COR-L47 (cell line): ENCODE measurements around the gene CNNM3.
A peak's percentile ranks its signal among the peaks of the same experiment; 100 is the strongest.

Experiments used
- DNase-seq: peaks from one replicate; lab custom pipeline; 2025; lab: John Stamatoyannopoulos, UW

CNNM3 gene

DNA sequence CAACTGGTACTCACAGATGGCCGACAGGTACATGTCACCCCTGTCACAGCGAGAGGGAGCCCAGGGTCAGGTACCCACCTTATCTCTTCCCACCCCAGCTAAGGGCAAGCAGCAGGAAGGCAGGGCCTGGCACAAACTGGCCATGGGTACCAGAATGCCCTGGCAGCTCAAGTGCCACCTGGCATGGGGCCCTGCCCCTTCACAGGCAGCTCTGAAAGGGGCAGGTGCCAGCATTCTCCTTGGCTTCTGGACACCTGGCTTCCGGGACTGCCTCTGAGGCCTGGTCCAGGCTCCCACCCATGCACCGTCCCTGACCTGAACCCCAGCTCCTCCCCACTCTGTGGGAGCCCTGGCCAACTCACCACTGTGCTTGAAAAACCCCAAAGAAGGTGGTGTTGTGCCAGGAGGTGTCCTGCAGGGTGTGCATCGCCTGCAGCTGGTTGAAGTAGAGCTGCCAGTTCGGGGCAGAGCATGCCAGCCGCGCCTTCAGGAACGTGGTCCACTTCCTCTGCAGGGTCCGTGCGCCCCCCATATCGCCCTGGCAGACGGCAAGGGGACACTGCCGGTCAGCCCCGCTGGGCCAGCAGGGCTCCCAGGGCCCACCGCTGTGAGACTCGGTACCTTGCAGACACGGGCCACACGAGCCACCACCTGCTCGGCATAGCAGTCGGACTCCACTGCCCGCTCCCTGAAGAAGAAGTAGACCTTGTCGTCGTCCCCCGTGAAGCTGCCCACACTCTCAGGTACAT is 48.4 kb downstream of the CNNM3 start:
- DNase-seq = no peak

DNA sequence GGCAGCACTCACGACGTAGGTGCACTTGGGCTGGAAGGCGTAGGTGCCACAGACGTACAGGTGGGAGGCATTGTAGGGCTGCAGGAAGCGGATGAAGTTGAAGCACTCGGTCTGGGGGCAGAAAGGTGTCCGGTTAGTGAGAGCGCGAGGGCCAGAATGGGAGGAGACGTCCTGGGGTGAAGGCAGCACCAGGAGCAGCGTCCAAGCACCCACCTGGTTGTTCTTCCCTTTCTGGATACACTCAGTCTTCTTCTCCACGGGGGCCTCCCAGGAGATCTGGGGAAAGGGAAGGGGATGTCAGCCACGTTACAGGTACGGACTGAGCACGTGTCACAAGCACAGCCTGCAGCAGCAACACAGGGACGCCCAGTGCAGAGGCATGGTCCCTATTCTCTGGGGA is 49.6 kb downstream of the CNNM3 start:
- DNase-seq = no peak

GRCh38 chr2:96866149-96866548 is 50.1 kb downstream of the CNNM3 start:
- no peak for DNase-seq

GRCh38 chr2:96866586-96866985 is 50.5 kb downstream of the CNNM3 start:
- DNase-seq = no peak

DNA sequence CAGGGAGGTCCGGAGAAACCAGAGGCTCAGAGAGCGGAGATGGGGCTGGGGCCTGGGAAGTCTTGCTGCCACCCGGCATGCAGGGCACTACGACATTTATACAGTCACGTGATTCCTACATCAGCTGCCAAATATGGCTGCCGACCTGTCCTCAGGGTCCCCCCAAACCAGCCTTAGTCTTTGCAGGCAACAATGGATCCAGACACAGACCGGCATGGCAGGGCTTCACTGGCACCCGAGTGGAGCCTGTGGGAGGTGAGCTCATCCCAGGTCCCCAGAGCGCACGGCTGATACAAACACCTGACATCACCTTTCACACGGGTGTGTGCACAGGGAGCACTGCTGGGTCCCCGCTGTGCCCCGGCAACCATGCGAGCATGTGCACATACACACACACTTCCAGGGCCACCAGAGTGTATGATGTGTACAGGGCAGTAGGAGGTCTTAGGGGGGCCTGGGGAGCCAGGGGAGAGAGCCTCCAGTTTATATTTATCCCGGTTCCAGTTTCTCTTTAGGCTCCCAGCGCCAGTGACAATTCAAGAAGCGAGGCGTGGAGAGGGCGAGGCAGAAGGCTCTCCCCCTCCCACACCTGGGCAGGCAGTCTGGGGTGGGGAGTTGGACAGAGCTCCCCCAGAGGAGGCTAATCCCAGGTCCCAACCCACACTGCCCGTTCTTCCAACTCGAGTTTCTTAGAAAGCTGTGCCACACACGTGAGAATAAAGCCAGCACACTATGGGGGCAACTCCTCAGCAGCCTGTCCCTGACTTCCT is 51.1 kb downstream of the CNNM3 start:
- no peak for DNase-seq

GRCh38 chr2:96867756-96868554 is 51.9 kb downstream of the CNNM3 start:
- no peak for DNase-seq

GRCh38 chr2:96868555-96869280 is 52.6 kb downstream of the CNNM3 start:
- DNase-seq = peak; percentile 87

GRCh38 chr2:96869281-96869821 is 53.3 kb downstream of the CNNM3 start:
- peak; percentile 36 for DNase-seq

- DNase-seq = peak; percentile 49
Observed at GRCh38 chr2:96869822-96870625, 54.0 kb downstream of the CNNM3 start, which contains the start of gene SEMA4C. Gene SEMA4C (minus strand): TSS chr2:96870080. CDS start chr2:96867886, 2,194 bp downstream.

DNA sequence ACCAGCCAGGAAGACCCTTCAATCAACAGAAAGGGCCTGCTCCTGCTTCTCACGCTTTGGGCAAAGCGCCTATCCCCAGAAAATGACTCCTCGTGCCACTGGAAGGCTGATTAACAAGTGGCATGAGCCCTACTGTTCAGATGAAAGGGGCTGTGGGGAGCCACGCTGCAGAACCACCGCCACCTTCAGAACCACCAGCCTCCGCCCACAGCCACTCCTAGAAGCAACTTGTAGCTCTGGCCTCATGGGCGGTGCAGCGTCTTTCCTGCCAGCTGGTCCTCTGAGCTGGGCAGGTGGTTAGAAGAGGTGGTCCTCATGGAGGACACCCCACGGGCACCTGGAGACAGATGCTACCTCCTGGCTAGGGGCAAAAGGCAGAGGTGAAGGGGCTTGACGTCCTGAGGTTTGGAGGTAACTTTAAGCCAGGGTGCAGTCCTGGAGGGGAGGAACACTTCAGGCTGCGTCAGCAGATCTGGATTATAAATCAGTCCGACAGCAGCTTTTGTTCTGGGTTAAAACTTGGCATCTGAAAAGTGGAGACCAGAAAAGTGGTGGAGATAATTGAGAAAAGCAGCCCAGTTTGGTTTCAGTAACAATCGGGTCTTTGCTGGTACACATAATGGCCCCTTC is 54.7 kb downstream of the CNNM3 start:
- DNase-seq = peak; percentile 58

DNA sequence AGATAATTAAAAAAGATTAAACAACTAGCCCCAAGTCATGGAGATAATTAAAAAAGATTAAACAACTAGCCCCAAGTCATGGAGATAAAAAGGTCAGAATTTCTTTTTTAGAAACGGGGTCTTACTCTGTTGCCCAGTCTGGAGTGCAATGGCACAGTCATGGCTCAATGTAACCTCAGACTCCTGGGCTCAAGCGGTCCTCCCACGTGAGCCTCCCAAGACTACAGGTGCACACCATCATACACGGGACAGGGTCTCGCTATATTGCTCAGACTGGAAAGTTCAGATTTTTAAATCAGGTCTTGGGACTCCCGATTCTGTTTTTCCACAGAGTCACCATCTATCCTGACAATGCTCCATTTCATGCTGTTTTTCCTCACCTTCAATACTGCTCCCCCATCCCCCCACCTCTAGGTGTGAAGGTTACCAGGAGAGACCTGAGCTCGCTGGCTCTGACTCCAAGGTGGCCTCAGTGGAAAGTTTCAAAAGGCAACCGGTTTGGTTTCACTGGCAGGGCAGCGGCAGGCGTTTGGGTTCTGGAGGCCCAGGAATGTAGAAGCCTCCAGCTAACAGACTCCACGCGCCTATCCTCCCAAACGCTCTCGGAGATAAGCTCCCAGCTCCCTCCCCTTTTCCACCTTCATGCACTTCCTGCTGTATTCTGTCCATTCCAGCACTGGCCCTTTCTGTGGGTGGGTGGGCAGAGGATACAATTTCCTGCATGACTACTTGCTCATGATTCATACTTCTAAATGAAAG is 56.7 kb downstream of the CNNM3 start:
- no peak for DNase-seq

DNA sequence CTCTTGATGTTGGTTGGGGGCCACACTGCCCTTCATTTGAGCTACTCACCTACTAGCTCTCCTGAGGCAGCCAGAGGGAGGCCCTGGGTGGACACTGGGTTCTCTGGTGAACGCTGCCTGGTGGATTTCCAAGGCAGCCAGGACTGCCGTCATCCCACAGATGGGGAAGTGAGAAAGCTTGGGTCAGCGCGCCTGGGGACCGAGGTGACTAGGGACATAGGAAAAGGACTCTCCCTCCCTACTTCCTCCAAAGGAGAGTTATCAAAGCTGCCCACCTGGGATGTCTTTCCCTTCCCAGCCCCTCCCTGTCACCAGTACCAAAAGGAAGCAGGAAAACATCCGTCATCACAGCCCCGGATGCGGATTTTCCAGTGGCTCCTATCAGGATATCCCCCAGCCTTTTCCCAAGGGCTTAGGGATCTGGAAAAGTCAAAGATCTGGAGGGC is 57.6 kb downstream of the CNNM3 start:
- DNase-seq = no peak

GRCh38 chr2:96874198-96874831 is 58.2 kb downstream of the CNNM3 start:
- no peak for DNase-seq

- no peak for DNase-seq
Observed at GRCh38 chr2:96875498-96876268, 59.6 kb downstream of the CNNM3 start.

DNA sequence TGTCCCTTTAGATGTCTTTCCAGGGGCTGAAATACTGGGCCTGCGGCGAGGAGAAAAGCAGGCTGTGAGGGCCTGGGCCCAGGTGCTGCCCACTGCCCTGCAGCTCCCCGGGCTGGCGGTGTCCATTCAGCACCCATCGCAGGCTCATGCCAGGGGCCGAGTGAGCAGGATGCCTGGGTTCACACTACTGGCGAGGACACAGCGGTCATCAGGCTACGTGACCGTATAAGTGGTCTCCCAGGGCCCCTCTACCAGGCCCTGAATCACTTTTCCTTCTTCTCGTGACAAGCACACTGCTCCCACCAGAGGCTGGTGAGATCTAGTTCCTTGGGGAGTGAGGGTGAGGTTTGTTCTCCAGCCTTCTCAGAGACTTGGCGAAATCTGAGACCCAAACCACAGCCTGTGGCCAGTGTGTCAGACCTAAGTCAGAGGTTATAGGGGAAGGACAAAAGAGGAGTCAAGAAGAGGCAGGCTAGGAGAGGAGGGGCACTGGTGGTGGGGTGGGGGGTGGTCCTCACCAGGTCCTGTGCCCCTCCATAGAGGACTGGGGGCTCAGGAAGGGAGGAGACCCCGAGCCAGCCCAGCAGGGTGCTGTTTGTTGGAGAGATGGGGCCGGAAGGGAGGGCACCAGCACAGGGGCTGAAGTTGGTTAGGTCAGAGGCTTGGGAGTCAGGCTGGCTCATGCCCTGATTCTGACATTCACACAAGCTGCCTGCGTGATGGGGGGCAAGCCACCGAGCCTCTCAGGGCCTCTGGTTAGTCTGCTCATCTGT is 60.4 kb downstream of the CNNM3 start:
- no peak for DNase-seq

GRCh38 chr2:96877042-96877451 is 61.0 kb downstream of the CNNM3 start:
- DNase-seq = no peak

DNA sequence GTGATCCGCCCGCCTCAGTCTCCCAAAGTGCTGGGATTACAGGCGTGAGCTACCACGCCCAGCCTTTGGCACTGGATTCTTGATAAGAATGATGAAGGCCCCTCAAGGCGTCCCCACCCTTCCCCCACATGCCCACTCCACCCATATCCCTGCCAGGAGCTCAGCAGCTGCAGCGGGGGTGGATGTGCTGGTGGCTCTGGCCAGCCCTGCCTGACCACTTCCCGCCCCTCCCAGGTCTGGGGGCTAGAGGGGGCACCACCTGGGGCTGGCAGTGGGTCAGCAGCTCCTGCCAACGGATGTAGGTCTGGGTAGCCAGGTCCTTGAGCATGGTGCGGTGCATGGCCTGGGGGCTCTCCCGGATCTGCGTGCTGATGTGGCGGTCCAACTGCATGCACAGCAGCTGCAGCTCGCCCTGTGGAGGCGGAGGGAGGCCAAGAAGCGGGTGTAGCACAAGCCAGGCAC is 61.6 kb downstream of the CNNM3 start:
- DNase-seq = no peak
